ENCODE measurements around the gene PLK2.

Gene PLK2

DNA sequence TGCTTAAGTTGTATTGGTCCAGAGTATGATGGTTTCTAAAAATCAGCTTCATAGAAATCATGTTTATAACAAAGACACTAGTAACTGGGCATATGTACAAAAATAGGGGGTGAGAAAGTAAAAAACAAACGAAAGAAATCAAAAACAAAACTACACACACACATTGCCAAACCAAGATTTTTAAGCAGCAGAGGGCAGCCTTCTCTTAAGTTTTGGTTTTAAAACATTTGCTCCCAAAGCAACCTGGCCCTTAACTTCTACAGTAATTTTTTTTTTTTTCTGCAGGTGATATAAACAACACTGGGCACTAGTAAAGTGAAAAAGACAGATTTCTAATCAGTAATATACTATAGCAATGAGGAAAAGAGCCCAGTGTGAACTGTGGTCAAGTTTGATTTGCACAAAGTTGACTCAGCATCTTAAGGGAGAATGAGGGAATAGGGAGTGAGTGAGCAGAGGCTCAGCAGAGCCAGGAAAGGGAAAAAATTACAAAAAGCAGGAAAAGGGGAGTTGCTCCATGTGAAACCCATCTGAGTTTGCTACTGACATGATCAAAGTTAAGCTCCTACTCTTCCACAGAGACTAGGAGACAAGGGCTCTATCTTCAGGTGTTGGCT is 18.0 kb upstream of the PLK2 start:
- no peak for DNase-seq (ENCODE audit: low spot score)

DNA sequence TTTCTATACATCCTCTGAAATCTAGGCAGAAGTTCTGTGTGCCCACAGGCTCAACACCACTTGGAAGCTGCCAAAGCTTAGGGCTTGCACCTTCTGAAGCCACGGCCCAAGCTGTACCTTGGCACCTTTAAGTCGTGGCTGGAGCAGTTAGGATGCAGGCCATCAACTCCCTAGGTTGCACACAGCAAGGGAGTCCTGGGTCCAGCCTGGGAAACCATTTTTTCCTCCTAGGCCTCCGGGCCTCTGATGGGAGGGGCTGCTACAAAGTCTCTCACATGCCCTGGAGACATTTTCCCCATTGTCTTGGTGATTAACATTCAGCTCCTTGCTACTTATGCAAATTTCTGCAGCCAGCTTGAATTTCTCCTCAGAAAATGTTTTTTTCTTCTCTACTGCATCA is 15.5 kb upstream of the PLK2 start:
- DNase-seq (ENCODE audit: low spot score), result no peak

DNA sequence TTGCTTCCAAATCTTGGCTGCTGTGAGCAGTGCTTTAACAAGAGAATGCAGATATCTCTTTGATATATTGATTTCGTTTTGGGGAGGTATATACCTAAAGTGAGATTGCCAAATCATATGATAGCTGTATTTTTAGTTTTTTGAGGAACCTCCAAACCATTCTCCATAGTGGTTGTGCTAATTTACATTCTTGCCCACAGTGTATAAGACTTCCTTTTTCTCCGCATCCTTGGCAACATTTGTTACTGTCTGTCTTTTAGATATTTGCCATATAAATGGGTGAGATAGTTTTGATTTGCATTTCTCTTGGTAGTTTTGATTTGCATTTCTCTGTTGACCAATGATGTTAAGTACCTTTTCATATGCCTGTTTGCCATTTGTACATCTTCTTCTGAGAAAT is 10.0 kb upstream of the PLK2 start:
- DNase-seq (ENCODE audit: low spot score), result no peak

DNA sequence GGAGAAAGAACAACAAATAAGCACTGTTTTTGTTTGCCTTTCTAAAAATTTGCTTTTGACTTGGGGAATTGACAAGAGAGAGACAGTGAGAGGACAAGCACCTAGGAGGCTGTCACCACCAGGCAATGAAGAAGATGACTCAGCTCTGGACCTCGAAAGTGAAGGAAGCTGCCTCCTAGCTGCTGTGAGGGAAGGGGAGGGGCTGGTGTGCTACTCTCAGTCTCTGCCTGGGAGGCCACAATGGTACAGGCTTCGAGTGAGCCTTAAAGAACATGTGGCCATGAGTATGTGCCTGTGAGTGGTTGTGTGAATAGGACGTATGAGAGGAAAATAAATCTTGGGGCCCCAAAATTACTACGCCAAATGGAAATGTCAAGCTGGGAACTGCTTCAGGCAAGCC is 7.1 kb upstream of the PLK2 start:
- DNase-seq (ENCODE audit: low spot score), result no peak

DNA sequence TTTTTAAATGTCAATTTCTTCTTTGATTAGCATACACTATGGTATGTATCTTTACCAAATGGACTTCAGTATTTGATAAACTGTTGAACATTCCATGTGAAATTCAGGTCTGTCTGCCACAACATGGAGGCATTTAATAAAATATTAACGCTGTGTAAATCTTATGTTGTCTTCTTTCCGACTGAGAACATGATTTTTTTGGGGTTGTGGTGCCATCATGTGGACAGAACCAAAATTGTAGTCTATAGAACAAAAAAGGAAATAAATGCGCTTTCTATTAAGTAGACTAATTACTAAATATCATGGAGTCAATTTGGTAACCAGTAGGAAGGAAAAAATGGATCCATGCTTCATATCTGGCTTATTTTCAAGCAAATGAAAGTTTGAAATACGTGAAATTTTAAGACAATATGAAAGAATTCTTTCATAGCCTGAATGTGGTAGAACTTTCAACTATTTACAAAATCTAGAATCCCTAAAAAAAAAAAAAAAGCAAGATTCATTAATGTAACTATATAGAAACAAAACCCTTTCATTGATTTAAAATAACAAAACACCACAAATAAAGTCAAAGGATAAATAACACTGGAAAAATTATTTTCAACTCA is 2.8 kb upstream of the PLK2 start:
- peak; percentile 75 for DNase-seq (ENCODE audit: low spot score)

DNA sequence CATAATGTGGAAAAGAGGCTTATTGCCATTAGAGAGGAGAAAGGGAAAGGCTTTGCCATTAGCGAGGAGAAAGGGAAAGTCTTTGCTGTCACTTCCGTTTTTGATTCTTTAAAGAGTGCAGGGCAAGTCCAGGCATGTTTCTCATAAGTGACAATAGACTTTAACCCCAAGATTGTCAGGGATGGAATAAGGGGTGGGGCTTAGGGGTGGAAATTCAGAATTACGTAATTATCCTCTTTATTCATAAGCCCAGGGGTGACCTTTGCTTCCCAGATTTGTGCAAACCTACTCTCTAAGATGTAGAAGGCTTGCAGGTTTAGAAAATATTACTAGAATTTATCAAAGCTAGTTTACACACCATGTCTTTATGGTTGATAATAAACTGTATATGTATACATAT is 2.3 kb upstream of the PLK2 start:
- DNase-seq (ENCODE audit: low spot score), result no peak

DNA sequence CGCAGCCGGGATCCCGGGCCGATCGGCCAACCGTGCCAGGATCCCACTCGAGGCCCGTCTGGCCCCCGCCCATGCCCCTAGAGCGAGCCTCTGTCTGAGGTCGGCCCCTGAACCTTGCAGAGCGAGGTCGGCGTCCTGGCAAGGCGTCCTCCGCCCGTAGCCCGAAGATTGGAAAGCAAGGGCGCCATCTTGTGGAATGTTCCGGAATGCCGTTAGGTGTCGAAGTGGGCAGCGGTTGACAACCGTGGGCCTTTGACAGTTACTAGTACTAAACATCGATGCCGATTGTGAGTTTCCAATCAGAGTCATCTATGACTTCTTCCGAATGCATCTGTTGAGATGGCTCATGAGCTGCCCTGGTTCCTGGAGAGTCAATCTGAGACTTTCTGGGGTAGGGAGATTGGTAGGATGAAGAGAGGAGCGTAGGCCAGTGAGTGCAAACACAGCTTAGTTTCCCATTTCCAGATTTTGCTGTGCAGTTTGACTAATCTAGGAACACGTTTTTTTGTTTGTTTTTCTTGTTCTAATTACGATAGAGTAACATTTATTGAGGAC is 923 bp upstream of the PLK2 start:
- DNase-seq (ENCODE audit: low spot score), result peak; percentile 93

DNA sequence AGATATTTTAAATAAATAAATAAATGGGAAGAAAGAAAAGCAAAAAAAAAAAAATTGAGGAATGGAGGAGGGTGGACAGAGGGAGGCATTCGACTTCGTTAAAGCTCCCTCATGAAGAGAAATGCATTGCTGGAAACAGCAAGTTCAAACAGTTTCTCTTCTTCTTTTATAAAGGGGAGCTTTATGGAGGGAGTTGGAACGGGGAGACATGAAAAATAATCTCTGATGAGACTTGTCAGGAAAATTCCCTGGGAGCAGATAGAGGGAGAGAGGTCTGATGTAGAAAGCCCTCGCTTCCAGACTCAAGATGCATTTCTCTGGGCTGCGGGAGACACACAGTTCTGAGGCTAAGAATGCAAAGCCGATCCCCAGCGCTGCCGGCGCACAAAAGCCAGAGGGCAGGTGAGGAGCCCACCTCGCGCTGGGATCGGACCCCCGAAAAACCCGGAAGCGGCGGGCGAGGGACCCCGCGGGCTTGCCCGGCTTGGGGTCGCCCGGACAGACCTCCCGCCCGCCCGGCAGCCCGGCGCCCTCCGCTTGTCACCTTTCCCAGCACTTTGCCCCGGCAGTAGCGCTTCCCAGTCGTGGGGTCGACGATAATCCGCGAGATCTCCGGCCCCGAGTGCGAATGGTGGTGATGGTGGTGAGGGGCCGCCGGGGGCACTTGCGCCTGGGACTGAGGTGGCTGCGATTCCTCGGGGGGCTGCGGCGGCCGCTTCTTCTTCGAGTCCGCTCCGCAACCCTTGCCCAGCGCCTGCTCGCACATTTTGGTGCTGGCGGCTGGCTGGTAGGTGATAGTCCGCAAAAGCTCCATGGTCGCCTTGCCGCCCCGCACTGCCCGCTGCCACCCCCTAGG is 512 bp downstream of the PLK2 start:
- DNase-seq (ENCODE audit: low spot score), result peak; percentile 43

DNA sequence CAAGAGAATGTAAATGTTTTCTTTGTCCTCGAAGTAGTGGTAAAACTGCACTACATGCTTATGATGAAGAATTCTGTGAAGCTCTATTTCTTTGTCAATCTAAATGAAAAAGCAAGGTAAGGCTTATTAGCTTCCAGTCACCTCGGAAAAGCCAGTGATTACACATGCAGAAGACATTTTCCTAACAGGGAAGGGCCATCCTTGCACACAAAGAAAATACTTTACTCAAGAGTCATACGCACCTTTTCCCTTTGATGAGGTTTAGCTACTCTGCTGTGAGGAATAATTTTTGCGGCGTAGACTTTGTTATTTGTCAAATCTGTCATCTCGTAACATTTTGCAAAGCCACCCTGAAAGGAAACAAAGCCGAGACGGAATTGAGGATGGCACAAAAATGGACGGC is 1.1 kb downstream of the PLK2 start:
- DNase-seq (ENCODE audit: low spot score), result no peak

DNA sequence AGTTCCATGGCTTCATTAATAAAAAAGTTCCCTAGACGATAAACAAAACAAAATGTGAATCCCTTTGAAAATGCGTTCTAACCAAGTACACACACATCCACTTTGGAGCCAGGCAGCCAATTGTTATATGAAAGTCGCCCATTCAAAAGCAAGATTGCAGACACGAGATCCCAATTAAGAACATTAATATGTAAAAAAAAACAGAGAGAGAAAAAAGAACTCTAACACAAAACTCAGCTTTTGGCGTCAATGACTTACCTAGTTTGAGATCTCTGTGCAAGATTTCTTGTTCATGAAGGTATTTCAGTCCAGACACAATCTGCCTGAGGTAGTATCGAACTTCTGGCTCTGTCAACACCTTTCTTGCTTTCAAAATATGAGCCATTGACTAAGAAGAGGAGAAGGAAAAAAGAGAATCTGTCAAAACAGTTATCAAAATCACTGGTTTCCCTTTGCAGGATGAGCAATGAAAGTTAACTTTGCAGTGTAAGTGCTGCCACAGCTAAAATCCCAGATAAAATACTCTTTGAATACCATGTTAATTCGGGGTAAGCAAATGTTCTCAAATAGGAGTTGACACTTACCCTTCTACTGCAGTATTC is 1.6 kb downstream of the PLK2 start:
- no peak for DNase-seq (ENCODE audit: low spot score)

DNA sequence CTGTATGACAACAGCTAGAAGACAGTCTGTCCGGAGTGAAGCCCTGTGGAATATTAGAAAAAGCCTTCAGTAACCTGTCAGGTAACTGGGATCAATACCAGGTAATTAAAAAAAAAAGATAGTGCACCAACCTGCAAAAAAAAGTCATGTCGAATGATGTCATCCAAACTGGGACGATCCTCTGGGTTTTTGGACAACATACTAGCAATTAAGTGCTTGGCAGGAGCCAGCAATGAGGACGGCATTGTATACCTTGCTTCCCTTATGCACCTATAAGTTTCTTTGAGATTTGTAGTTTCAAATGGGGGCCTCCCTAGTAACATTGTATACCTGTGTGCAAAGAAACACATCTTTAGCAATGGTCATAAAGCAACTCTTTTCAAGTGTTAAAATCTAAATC is 2.8 kb downstream of the PLK2 start:
- no peak for DNase-seq (ENCODE audit: low spot score)

DNA sequence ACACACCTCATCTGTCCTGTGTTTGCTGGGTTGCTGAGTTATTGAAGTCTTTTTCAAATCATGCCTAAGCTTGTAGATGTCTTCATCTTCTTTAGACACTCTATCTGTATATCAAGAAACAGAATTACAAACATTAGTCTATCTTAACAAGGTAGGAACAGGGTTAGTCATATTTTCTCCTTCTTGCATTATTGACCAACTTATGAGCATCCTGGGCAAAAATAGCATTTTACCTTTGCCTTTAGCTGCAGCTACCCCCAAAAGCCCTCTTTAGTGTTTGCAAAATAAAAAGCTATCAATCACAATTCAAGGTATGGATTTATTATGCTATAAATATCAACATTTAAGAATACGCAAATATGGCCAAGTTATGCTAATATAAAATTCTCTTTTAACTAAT is 3.4 kb downstream of the PLK2 start:
- DNase-seq (ENCODE audit: low spot score), result no peak

DNA sequence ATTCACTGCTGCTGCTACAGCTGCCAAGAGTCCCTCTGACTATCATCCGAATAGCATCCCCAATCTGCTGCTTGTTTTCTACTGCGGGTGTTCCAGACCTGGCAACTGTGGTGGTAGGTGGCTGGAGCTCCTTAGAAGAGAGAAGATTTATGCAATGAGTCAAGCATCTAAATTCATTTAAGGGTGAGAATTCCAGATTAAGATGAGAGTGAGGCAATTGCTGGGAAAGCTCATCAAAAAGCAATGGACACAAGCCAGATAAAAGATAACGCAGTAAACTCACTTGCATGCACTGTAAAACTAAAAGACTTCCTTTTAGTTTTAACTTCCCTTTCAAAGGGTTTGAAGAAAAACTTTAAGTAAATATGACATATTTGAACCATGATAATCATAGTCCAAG is 3.9 kb downstream of the PLK2 start:
- no peak for DNase-seq (ENCODE audit: low spot score)

DNA sequence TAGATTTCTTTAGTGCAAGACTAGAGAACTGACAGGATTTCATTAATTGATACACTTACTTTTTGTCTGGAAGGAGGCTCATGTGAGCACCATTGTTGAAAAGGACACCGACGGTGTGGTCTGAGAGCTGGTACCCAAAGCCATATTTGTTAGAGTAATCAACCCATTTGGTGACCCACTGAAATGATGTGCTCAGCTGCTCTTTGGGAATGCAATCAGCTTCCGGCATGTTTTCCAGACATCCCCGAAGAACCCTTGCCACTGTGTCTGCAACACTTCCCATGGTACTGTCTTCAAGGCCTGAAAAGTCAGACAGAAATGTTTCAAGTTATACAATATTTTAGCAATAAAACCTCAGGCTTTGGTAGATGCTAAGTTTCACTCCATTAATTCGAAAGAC is 4.4 kb downstream of the PLK2 start:
- DNase-seq (ENCODE audit: low spot score), result no peak

DNA sequence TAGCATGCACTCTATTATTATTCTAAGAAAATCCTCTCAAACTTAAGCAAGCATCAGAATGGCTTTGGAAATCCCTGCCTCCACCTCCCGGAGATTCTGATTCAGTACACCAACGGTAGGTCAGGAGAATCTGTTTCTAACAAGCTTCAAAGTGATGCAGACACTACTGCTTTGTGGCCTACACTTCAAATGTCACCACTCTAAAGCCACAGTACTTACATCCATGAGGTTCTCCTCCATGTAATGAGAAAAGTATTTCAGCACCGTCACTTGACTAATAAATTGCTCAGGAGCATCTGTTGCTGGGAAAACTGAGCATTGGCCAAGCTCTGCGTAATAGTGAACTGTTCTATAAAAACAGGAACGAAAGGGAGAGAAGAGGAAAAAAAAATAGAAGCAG is 4.8 kb downstream of the PLK2 start:
- no peak for DNase-seq (ENCODE audit: low spot score)

DNA sequence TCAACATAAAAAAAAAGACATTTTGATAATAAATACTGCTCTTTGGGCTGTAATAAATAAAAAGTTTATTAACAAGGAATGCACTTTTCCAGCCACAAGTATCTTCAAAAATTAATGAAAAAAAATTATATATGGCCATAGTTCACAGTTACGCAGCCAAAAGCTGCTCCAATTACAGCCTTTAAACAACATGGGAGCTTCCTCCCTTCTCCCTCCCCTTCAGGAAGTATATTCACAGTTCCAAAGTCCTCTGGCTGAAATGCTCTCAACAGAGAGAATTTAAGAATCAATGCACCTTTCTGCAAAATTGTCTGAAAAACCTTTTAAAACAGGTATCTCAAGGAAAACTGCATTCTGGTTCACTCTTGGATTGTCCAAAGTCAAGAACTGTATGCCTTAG is 5.9 kb downstream of the PLK2 start:
- DNase-seq (ENCODE audit: low spot score), result no peak

DNA sequence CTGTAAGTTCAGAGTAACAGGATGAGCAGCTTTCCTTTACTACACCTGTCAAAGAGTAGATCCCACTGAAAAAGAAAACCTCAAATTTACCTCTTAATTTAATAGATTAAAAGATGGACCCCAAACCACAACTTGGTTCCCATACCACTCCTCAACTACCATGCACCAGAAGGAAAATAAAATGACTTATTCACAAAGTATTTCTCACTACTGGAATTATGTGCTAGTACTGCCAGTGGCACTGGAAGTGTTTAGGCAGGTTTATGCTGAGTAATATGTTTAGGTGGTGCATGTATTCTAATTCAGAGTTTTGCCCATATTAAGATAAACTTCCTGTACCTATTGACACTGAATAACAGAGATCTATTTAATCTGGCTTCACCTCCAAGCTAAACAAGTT is 6.6 kb downstream of the PLK2 start:
- no peak for DNase-seq (ENCODE audit: low spot score)

DNA sequence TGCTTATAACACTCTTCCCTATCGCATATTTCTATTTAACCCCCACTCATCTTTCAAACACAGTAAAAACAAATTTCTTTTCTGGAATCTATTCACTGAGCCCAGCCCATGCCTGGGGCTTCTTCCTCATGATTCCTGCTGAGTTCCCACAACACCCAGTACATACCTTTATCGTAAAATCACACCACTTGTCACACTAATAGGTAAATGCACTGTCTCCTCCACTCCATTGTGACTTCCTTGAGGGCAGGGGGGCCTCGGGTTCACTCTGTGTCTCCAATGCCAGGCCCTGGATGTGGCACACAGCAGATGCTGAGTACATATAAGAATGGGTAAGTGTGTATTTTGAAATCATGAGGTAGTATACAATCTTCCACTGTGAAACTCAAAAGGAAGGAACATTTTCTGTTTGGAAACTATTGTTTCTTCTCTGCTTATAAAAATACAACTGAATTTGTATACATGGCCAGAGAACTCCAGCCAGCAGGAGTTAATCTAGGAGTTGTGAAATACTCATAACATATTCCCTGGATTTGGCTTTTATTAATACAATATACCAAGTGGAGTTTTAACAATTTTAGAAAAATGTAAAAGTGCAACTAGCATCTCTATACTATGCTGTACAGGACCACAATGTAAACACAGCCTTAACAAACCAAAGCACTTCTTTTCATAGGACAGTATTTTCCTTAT is 7.2 kb downstream of the PLK2 start:
- DNase-seq (ENCODE audit: low spot score), result no peak

DNA sequence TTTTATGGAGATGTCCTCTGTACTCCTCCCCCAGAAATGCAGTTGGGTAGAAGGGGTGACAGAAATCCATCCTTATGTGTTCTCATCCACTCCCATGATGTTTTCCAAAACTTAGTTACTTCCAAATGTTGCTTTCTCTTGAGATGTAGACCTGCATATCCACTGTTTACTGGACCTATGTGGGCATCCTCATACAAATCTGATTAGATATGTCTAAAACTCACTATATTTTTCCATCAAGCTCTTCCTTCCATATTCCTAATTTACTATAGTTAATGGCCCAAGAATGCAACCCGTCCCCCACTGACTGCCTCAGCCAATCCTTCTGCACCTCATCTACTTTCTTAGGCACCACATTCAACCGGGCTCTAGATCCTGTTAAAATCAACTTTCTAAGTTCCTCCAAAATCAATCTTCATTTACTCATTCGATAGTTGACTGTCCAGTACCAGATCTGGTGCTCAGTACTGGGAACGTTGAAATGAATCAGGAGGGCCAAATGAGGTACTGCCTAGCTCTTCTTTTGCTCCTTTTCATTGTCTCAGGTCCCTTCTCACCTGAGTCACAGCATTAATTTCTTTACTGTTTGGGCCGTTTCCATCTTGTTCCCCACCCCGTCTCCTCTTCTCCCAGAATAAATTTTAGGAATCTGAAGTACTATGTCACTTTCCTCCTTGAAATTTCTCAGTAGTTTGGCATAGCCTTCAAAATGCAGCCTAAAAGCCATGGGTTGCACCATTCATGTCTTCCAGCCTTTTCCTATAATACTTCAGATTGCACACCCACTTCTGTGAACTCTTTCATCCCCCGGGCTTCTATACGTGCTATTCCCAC is 7.9 kb downstream of the PLK2 start:
- DNase-seq (ENCODE audit: low spot score), result no peak

DNA sequence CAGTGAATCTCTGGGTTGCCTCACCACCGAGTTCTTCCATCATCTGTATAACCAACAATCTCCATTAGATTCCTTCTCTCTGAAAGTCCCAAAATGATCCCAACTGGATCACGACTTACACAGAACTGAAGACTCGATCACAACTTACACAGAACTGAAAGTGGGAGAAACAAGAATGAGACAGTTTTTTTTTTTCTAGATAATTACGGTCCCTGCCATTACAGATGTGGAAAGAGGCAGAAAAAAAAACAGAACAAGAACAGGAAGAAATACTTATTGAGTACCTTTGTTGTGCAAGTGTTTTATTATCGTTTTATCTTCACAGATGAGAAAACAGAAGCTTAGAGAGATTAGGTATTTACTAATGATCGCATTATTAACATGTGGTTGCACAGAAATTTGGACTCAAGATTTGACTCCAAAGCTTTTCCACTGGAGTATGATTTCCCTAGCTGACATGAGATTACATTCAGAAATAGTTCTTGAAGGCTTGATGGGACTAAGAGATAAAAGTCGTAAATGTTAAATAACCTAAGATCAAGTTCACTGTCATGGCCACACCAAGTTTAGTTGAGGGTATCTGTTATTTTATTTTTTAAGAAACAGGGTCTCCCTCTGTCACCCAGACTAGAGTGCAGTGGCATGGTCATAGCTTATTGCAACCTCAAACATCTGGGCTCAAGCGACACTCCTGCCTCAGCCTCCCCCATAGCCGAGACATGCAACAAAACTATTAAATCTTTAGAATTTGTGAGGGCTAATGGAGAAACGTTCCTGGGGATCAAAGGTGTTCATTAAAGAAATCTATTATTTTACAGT is 8.9 kb downstream of the PLK2 start:
- DNase-seq (ENCODE audit: low spot score), result no peak
